C4-2B (cell line): Measurements from ENCODE around the gene ASIC2.

ENCODE experiments used
- H3K27ac ChIP-seq: fragments of 450-650 bp; 2 replicates; pipeline ENCODE4 v1.5.1; 2017
- ZFX ChIP-seq: fragments of 450-650 bp; IDR thresholded peaks from 2 replicates; pipeline ENCODE4 v1.6.1; 2017
- TF ChIP-seq, protein P1 (sequence below): fragments of 450-650 bp; conservative IDR thresholded peaks from 2 replicates; pipeline ENCODE4 v1.5.1; 2017; ENCODE audit warnings: mild to moderate bottlenecking

The ASIC2 gene

DNA sequence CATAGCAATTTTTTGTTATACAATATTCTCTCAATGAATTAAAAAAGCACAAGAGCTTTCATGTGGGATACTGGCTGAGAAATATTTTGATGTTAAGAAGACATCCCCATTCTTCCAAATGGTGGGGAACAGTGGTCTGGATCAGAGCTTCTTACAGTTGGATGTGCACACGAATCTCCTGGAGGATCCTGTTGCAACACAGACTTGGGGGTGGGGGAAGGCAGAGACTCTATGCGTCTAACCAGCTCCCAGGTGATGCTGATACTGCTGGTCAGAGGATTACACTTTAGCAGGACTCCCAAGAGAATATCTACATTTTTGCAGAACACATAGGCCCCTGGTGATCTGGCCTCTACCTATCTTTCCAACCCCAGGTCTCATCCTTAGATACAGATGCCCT, 193.2 kb downstream of the ASIC2 start:
- H3K27ac ChIP-seq, result no peak overlapping the region
- no peak for TF ChIP-seq ZFX
- TF ChIP-seq, protein P1, sequence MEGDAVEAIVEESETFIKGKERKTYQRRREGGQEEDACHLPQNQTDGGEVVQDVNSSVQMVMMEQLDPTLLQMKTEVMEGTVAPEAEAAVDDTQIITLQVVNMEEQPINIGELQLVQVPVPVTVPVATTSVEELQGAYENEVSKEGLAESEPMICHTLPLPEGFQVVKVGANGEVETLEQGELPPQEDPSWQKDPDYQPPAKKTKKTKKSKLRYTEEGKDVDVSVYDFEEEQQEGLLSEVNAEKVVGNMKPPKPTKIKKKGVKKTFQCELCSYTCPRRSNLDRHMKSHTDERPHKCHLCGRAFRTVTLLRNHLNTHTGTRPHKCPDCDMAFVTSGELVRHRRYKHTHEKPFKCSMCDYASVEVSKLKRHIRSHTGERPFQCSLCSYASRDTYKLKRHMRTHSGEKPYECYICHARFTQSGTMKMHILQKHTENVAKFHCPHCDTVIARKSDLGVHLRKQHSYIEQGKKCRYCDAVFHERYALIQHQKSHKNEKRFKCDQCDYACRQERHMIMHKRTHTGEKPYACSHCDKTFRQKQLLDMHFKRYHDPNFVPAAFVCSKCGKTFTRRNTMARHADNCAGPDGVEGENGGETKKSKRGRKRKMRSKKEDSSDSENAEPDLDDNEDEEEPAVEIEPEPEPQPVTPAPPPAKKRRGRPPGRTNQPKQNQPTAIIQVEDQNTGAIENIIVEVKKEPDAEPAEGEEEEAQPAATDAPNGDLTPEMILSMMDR, result no peak

DNA sequence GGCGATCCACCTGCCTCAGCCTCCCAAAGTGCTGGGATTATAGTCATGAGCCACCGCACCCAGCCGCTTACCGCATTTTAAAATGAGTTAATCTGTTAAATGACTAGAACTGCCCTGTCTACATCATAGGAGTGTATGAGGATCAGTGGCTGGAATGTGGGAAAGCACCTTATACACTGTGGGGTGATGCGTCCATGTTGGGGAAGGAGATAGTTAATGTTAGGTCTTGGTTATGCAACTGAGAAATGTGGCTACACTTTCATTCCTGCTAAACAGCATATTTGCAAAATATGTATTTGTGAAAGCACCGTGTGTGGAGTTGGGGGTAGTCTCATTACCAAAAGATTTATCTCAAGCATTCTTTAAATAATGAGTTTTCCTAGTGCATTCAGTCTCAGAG, 193.8 kb downstream of the ASIC2 start:
- no peak overlapping the region for H3K27ac ChIP-seq
- no peak for TF ChIP-seq ZFX
- TF ChIP-seq, protein P1, result no peak

DNA sequence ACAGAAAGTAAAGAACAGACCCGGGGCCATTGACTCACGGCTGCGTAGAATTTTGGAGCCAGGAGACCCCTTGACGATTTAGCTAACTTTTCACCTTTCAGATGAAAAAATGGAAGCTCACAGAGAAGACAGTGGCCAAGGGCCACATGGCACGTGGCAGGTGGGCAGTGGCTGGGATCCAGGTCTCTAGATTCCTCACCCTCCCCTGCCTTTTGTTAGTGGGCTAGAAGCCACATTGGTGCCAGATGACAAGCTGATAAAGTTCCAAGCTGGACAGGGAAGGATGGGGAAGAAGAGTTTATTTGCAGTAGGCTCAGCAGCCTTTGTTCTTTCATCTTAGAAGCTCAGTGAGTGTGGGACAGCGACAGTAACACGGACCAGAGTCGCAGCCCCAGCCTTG, 195.7 kb downstream of the ASIC2 start:
- TF ChIP-seq, protein P1, result no peak
- TF ChIP-seq ZFX, result no peak
- no peak overlapping the region for H3K27ac ChIP-seq

DNA sequence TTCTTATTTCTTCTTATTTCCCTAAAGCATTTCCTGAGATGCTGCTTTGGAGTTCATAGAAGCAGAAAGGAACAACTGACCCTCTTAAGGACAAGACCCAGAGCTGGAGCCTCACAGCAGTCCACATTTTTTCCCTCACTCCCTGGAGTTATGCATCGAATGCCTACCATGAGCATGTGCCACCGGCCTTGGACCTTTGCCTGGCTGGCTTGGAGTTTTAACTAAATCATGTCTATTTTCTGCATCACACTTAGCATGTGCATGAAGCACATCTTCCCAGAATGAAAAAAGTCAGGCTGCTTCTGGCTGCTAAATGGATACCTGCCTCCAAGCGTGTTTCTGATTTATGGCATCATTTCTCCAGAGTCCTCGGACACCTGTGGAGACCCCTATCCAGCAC, 196.9 kb downstream of the ASIC2 start:
- TF ChIP-seq, protein P1, result no peak
- no peak for TF ChIP-seq ZFX
- H3K27ac ChIP-seq, result no peak overlapping the region

DNA sequence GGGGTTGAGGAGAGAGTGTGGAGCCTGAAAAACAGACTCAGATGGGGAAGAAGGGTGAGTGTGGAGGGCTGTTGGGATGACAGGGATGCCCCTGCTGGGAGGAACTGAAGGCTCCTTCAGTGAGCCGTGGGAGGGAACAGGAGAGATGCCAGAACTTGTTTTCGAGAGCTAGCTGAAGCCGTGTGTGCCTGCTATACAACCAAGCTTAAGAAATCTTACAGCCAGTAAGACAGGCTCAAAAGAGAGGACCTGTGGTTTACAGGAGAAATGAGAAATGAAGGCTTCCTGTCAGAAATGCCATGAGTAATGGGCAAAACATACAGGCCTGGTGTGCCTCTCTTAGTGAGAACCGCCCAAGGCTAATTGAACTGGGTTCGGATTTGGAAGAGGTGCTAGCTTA, 201.8 kb downstream of the ASIC2 start:
- H3K27ac ChIP-seq, result no peak overlapping the region
- TF ChIP-seq, protein P1, result no peak
- TF ChIP-seq ZFX, result no peak

DNA sequence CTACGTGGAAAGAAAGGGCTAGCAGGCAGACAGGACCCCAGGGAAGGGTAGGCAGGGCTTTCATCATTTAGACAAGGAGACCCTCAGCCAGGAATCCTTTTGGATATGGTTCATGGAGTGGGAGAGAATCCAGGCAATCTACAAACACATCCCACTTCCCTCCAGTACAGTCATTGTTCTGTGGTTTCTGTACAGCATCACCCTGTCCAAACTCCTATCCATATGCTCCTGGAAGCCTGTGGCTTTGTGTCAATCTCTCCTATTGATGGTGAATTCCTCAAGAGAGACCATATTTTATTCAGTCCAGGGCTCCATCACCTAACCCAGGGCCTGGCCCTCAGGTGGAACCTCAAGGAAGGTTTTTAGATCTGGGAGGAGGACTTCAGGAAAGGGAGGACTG, 202.3 kb downstream of the ASIC2 start:
- no peak for TF ChIP-seq ZFX
- TF ChIP-seq, protein P1, result no peak

DNA sequence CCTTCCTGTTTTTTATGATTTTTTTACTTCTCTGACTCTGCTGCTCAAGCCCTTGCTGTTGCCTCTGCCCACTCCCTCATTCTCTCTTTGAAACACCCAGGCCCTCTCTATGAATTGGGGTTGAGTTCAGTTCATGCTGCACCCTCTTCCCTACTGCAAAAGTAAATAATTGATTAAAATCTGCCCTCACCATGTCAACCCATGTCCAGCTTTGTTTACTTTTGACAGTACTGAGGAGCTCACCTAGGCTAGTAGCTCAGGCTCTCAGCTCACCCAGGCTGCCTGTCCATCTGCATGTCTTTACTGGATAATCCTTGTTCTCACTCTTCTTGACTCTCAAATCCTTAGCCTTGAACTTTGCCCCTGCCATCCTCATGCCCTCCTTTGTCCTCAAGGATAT, 206.2 kb downstream of the ASIC2 start:
- H3K27ac ChIP-seq, result peak overlapping the region; percentile 52; the same call in 1 of the 2 replicates
- TF ChIP-seq, protein P1, result no peak
- TF ChIP-seq ZFX, result no peak

More for the DNA sequence above, 202.3 kb downstream of the ASIC2 start:
- H3K27ac ChIP-seq, result no peak overlapping the region

DNA sequence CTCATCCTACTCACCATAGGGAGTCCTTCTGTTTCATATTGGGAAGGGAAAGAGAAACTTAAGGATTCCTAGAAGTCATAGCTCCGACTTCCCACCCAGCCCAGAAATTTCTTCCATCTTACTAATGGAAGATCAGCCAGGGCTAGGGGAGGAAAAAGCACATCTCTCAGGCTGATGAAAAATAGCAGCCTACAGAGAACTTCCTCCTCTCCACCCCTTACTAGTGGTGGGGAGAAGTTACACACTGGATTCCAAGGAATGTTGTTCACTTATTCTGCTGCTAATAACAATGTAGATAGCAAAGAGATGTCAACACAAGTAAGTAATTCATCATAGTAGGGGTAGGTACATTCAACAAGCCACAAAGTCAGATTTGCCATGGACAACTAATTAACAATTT, 207.1 kb downstream of the ASIC2 start:
- no peak for TF ChIP-seq ZFX
- TF ChIP-seq, protein P1, result no peak
- no peak overlapping the region; the same call in 1 of the 2 replicates for H3K27ac ChIP-seq
